HG03025 (cell line): ENCODE results near the gene DNAJC24.
"Not testable (repeated sequence)": the region's sequence is repeated elsewhere in the genome, so short reads cannot be mapped to it uniquely, and the experiment has no call there.

Experiments used
- ATAC-seq: cut with Tn5 transposase; IDR thresholded peaks from one replicate; pipeline ENCODE4 v1.9.1; 2021; ENCODE audit warnings: mild to moderate bottlenecking, moderate library complexity; ENCODE audit not compliant: unreplicated experiment, low FRiP score

The DNAJC24 gene

GRCh38 chr11:31369348-31370329 lies at the start of gene DNAJC24, which contains the start of gene DCDC1:
TSS of gene DNAJC24 (plus strand) at chr11:31369860. CDS start at chr11:31370749, 889 bp downstream.
TSS of gene DCDC1 (minus strand) at chr11:31369739. CDS start at chr11:31328280, 41,459 bp downstream.
- peak; percentile 99 for ATAC-seq

GRCh38 chr11:31321494-31321893 lies 48.2 kb upstream of the DNAJC24 start:
- not testable (repeated sequence) for ATAC-seq

GRCh38 chr11:31323145-31323544 lies 46.5 kb upstream of the DNAJC24 start:
- ATAC-seq: no peak

- no peak for ATAC-seq
Measured at GRCh38 chr11:31325160-31325559, 44.5 kb upstream of the DNAJC24 start.

GRCh38 chr11:31326470-31327148 lies 43.1 kb upstream of the DNAJC24 start:
- no peak for ATAC-seq

GRCh38 chr11:31327417-31327816 lies 42.2 kb upstream of the DNAJC24 start:
- ATAC-seq: no peak

- ATAC-seq: no peak
Measured at GRCh38 chr11:31328697-31329096, 41.0 kb upstream of the DNAJC24 start.

GRCh38 chr11:31337806-31338205 lies 31.9 kb upstream of the DNAJC24 start:
- no peak for ATAC-seq

GRCh38 chr11:31340903-31341572 lies 28.6 kb upstream of the DNAJC24 start:
- no peak for ATAC-seq

GRCh38 chr11:31351168-31351567 lies 18.5 kb upstream of the DNAJC24 start:
- no peak for ATAC-seq

- no peak for ATAC-seq
Measured at GRCh38 chr11:31355131-31355530, 14.5 kb upstream of the DNAJC24 start.

- ATAC-seq: no peak
Measured at GRCh38 chr11:31355817-31356216, 13.8 kb upstream of the DNAJC24 start.

- ATAC-seq: no peak
Measured at GRCh38 chr11:31361743-31362142, 7.9 kb upstream of the DNAJC24 start.

GRCh38 chr11:31366795-31367194 lies 2.9 kb upstream of the DNAJC24 start:
- ATAC-seq: no peak

GRCh38 chr11:31375879-31376278 lies 6.2 kb downstream of the DNAJC24 start:
- ATAC-seq: no peak

GRCh38 chr11:31383116-31383515 lies 13.5 kb downstream of the DNAJC24 start:
- no peak for ATAC-seq

GRCh38 chr11:31387379-31387778 lies 17.7 kb downstream of the DNAJC24 start:
- no peak for ATAC-seq

GRCh38 chr11:31397239-31397834 lies 27.7 kb downstream of the DNAJC24 start:
- no peak for ATAC-seq

GRCh38 chr11:31404614-31405013 lies 35.0 kb downstream of the DNAJC24 start:
- no peak for ATAC-seq

- no peak for ATAC-seq
Measured at GRCh38 chr11:31408201-31408600, 38.5 kb downstream of the DNAJC24 start.
